Left ventricle myocardium inferior (tissue), 1 donor: Measurements from ENCODE around the gene KLK5. TPM values are rescaled to one million over a fixed set of nuclear protein-coding genes. Genes with fewer than 3 reads are reported as not detected.

Experiments
- DNase-seq: peaks from one replicate; pipeline ENCODE4 v3.0.0-alpha.2; 2020
- H3K27ac ChIP-seq: fragments of 200-600 bp; replicated peaks from 2 replicates; pipeline ENCODE4 v1.8.0; 2021
- H3K27me3 ChIP-seq: fragments of 200-600 bp; 2 replicates; pipeline ENCODE4 v1.8.0; 2021; ENCODE audit warnings: low read depth
- H3K36me3 ChIP-seq: fragments of 200-600 bp; 2 replicates; pipeline ENCODE4 v1.8.0; 2021
- H3K4me1 ChIP-seq: fragments of 200-600 bp; 2 replicates; pipeline ENCODE4 v1.8.0; 2021
- H3K4me3 ChIP-seq: fragments of 200-600 bp; 2 replicates; pipeline ENCODE4 v1.8.0; 2021; ENCODE audit warnings: mild to moderate bottlenecking, moderate library complexity
- H3K9me3 ChIP-seq: fragments of 200-600 bp; replicated peaks from 2 replicates; pipeline ENCODE4 v1.8.0; 2021
- intact Hi-C: fragments of 100-400 bp; cut with micrococcal nuclease; formaldehyde crosslinking; loops from one replicate; pipeline ENCODE4 v1.11.0; 2022
- total RNA-seq: library from RNA; stranded (reverse); fragmentation: NEBNext Ultra II Directional; extraction: Animal tissue kit (Norgen Biotek cat#: 25700); gene quantifications from one replicate; pipeline ENCODE4 v1.2.1, GENCODE V29; 2021
- TF ChIP-seq, protein P1 (sequence below): fragments of 200-600 bp; IDR thresholded peaks from 2 replicates; pipeline ENCODE4 v1.8.0; 2021; ENCODE audit warnings: antibody characterized with exemption, mild to moderate bottlenecking, borderline replicate concordance
- donor health status: DM: no; HTN: yes; CAD: no; lungs with severe emphysema.

KLK5 gene
- total RNA-seq, 1 donor from 2014 or later = not detected

DNA sequence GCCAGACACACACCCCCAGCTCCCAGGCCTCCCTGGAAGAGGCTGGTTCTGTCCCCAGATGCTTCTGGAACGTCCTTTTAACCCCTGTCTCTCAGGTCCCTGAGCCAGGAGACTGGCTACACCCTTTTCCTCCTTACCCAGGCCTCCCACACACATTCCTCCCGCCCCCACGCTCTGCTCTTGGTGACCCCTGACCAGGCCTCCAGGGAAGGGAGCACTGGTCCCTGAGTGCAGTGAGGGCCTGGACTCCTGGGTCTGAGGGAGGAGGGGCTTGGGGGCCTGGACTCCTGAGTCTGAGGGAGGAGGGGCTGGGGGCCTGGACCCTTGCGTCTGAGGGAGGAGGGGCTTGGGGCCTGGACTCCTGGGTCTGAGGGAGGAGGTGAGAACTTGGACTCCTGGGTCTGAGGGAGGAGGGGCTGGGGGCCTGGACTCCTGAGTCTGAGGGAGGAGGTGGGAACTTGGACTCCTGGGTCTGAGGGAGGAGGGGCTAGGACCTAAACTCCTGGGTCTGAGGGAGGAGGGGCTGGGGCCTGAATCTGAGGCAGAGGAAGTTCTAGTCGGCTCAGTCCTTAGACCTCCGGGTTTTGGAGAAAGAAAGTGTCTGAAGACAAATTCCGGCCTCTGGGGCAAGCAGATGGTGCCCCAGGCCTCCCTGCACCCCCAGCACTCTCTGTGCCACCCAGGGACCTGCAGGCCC, 16.0 kb upstream of the KLK5 start:
- Histone ChIP-seq H3K36me3 (no peaks in the 10 kb centered on the region), H3K4me1 (no peaks in the 10 kb centered on the region), H3K27me3 (peaks cover 94% of the 10 kb centered on the region), H3K4me3 (no peak overlapping the region), H3K27ac (no peak overlapping the region), H3K9me3 (no peaks in the 10 kb centered on the region)
- intact Hi-C loops = no loop called here
- no peak for DNase-seq
- TF ChIP-seq, protein P1, sequence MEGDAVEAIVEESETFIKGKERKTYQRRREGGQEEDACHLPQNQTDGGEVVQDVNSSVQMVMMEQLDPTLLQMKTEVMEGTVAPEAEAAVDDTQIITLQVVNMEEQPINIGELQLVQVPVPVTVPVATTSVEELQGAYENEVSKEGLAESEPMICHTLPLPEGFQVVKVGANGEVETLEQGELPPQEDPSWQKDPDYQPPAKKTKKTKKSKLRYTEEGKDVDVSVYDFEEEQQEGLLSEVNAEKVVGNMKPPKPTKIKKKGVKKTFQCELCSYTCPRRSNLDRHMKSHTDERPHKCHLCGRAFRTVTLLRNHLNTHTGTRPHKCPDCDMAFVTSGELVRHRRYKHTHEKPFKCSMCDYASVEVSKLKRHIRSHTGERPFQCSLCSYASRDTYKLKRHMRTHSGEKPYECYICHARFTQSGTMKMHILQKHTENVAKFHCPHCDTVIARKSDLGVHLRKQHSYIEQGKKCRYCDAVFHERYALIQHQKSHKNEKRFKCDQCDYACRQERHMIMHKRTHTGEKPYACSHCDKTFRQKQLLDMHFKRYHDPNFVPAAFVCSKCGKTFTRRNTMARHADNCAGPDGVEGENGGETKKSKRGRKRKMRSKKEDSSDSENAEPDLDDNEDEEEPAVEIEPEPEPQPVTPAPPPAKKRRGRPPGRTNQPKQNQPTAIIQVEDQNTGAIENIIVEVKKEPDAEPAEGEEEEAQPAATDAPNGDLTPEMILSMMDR = no peak

GRCh38 chr19:50967929-50968715, 15.3 kb upstream of the KLK5 start:
- intact Hi-C loops = no loop called here
- H3K4me1 ChIP-seq = no peaks in the 10 kb centered on the region
- no peak overlapping the region for H3K4me3 ChIP-seq
- TF ChIP-seq, protein P1 = no peak
- DNase-seq = no peak
- H3K9me3 ChIP-seq = no peaks in the 10 kb centered on the region
- peaks cover 96% of the 10 kb centered on the region for H3K27me3 ChIP-seq
- no peaks in the 10 kb centered on the region for H3K36me3 ChIP-seq
- H3K27ac ChIP-seq = no peak overlapping the region

- Histone ChIP-seq H3K4me3 (no peak overlapping the region), H3K9me3 (no peaks in the 10 kb centered on the region), H3K36me3 (no peaks in the 10 kb centered on the region), H3K27ac (no peak overlapping the region), H3K27me3 (peaks cover 84% of the 10 kb centered on the region), H3K4me1 (no peaks in the 10 kb centered on the region)
- intact Hi-C loops = no loop called here
- TF ChIP-seq, protein P1 = no peak
- DNase-seq = no peak
Observed at GRCh38 chr19:50964266-50964665, 11.4 kb upstream of the KLK5 start.

- Histone ChIP-seq H3K36me3 (no peaks in the 10 kb centered on the region), H3K27me3 (peaks cover 82% of the 10 kb centered on the region), H3K4me3 (no peak overlapping the region), H3K4me1 (no peaks in the 10 kb centered on the region), H3K27ac (no peak overlapping the region), H3K9me3 (no peaks in the 10 kb centered on the region)
- intact Hi-C loops = no loop called here
- DNase-seq = no peak
- TF ChIP-seq, protein P1 = no peak
Observed at GRCh38 chr19:50963381-50963780, 10.5 kb upstream of the KLK5 start.

DNA sequence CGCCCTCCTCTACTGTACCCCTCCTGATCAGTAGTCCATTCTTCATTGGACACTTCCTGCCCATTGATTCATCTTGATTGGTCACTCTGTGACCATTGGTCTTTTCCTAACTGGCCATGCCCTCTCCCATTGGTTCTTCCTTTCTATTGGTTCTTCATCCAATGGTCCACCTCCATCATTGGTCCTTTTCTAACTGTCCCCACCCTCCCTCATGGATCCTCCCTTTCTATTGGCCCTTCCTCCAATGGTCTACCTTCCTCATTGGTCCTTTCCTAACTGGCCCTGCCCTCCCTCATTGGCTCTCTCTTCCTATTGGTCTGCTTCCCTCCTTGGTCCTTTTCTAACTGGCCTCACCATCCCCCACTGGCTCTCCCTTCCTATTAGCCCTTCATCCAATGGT, 9.4 kb upstream of the KLK5 start:
- H3K27me3 ChIP-seq = peaks cover 83% of the 10 kb centered on the region

More for the DNA sequence above, 9.4 kb upstream of the KLK5 start:
- Histone ChIP-seq H3K4me1 (no peaks in the 10 kb centered on the region), H3K9me3 (no peaks in the 10 kb centered on the region), H3K27ac (no peak overlapping the region), H3K4me3 (no peak overlapping the region), H3K36me3 (no peaks in the 10 kb centered on the region)
- DNase-seq = no peak
- TF ChIP-seq, protein P1 = no peak
- intact Hi-C loops = no loop called here
